Measurements from ENCODE around the gene OPN5. TPM values are rescaled to one million over a fixed set of nuclear protein-coding genes. Genes with fewer than 3 reads are reported as not detected.

OPN5 gene
- total and polyA plus RNA-seq, 12 donors, result 0.16 TPM; not detected in 11

GRCh38 chr6:47810885-47811284, 29.1 kb downstream of the OPN5 start:
- 71 to 88% (median 81%) methylated on average over 3 of the region's 3 CpGs for WGBS, 4 donors

GRCh38 chr6:47811443-47811842, 29.6 kb downstream of the OPN5 start:
- Histone ChIP-seq H3K36me3 (replicated peaks in 1 of 2) (no peaks in the 10 kb centered on the region), H3K27me3 (no peaks in the 10 kb centered on the region), H3K4me3 (no peak overlapping the region), H3K27ac (no peak overlapping the region), H3K4me1 (replicated peaks in 1 of 2) (no peaks in the 10 kb centered on the region), H3K9me3 (replicated peaks in 1 of 3) (no peaks in the 10 kb centered on the region)
- TF ChIP-seq, protein P1, sequence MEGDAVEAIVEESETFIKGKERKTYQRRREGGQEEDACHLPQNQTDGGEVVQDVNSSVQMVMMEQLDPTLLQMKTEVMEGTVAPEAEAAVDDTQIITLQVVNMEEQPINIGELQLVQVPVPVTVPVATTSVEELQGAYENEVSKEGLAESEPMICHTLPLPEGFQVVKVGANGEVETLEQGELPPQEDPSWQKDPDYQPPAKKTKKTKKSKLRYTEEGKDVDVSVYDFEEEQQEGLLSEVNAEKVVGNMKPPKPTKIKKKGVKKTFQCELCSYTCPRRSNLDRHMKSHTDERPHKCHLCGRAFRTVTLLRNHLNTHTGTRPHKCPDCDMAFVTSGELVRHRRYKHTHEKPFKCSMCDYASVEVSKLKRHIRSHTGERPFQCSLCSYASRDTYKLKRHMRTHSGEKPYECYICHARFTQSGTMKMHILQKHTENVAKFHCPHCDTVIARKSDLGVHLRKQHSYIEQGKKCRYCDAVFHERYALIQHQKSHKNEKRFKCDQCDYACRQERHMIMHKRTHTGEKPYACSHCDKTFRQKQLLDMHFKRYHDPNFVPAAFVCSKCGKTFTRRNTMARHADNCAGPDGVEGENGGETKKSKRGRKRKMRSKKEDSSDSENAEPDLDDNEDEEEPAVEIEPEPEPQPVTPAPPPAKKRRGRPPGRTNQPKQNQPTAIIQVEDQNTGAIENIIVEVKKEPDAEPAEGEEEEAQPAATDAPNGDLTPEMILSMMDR (IDR thresholded peaks at IDR 0.05), result no peak
- TF ChIP-seq POLR2A (IDR thresholded peaks at IDR 0.05), result no peak
- WGBS, 4 donors, result 83 to 89% (median 87%) methylated on average over 3 of the region's 3 CpGs
- intact Hi-C loops (cut with DNase I), result no loop called here
- DNase-seq, result no peak

More at GRCh38 chr6:47810885-47811284, 29.1 kb downstream of the OPN5 start:
- Histone ChIP-seq H3K4me1 (replicated peaks in 1 of 2) (no peaks in the 10 kb centered on the region), H3K27me3 (no peaks in the 10 kb centered on the region), H3K4me3 (no peak overlapping the region), H3K9me3 (replicated peaks in 1 of 3) (no peaks in the 10 kb centered on the region), H3K36me3 (replicated peaks in 1 of 2) (no peaks in the 10 kb centered on the region), H3K27ac (no peak overlapping the region)
- intact Hi-C loops (cut with DNase I), result no loop called here
- TF ChIP-seq POLR2A (IDR thresholded peaks at IDR 0.05), result no peak
- TF ChIP-seq, protein P1 (IDR thresholded peaks at IDR 0.05), result no peak
- DNase-seq, result no peak

DNA sequence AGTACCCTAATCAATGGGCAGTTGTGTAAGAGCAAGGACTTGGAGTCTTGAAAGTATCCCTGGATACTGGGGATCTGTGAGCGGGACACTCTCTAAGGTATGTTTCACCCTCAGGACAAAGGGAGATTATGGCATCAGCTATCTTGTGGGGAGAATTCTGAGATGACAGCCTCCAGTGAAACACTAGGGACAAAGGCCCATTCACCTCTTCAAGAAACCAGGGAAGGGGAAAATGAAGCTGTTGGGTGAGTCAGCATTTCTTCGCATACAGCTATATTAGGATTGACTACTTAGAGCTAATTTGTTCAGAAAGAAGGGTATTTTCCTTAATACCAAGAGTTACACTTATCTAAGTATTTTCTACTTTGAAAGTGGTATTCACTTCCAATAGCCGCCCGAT, 35.9 kb downstream of the OPN5 start:
- 84 to 94% (median 88%) methylated on average over 4 of the region's 4 CpGs for WGBS, 4 donors
- Histone ChIP-seq H3K27me3 (no peaks in the 10 kb centered on the region), H3K4me1 (replicated peaks in 1 of 2) (no peaks in the 10 kb centered on the region), H3K36me3 (replicated peaks in 1 of 2) (no peaks in the 10 kb centered on the region), H3K27ac (no peak overlapping the region), H3K4me3 (no peak overlapping the region), H3K9me3 (replicated peaks in 1 of 3) (no peaks in the 10 kb centered on the region)
- DNase-seq, result no peak
- TF ChIP-seq, protein P1 (IDR thresholded peaks at IDR 0.05), result no peak
- no peak for TF ChIP-seq POLR2A (IDR thresholded peaks at IDR 0.05)
- intact Hi-C loops (cut with DNase I), result no loop called here

DNA sequence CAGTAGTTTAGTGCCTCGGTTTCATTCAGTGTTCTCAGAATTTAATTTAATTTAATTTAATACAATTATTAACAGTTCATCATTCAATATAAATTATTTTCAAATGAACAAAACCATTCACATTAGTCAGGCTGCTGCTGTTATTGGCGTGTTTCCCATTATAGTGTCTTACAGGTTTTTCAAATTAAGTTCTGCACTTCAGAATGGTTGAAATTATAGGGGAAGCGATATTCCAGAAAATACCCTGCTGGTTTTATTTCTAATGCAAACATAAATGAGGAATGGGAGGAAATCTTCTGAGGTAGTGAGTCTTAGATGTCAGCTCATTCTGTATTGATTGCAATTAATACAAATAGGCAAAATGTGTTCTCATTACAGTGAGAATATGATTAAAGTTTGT, 37.6 kb downstream of the OPN5 start:
- Histone ChIP-seq H3K27me3 (no peaks in the 10 kb centered on the region), H3K4me1 (replicated peaks in 1 of 2) (no peaks in the 10 kb centered on the region), H3K36me3 (replicated peaks in 1 of 2) (no peaks in the 10 kb centered on the region), H3K4me3 (no peak overlapping the region), H3K27ac (no peak overlapping the region), H3K9me3 (replicated peaks in 1 of 3) (no peaks in the 10 kb centered on the region)
- WGBS, 4 donors, result 73 to 77% (median 75%) methylated on average over 3 of the region's 3 CpGs
- DNase-seq, result no peak
- intact Hi-C loops (cut with DNase I), result no loop called here
- no peak for TF ChIP-seq POLR2A (IDR thresholded peaks at IDR 0.05)
- TF ChIP-seq, protein P1 (IDR thresholded peaks at IDR 0.05), result no peak

All from adrenal gland (tissue), 12 donors.